HepG2 (cell line): Measurements from ENCODE around the gene SNAPC4. TPM values are rescaled to one million over a fixed set of nuclear protein-coding genes. Genes with fewer than 3 reads are reported as not detected.

Experiments
- ARNT2 ChIP-seq: sonication (generic); formaldehyde crosslinking; IDR thresholded peaks from 2 replicates; pipeline ENCODE4 v1.8.0; 2022; ENCODE audit warnings: mild to moderate bottlenecking, low read depth, missing genetic modification reagents, moderate library complexity
- ATAD3A ChIP-seq: sonication (generic); formaldehyde crosslinking; IDR thresholded peaks from 2 replicates; pipeline ENCODE4 v1.4.0; 2020; ENCODE audit warnings: missing genetic modification reagents
- ELF4 ChIP-seq: sonication (generic); formaldehyde crosslinking; IDR thresholded peaks from 2 replicates; pipeline ENCODE4 v1.5.0; 2020; ENCODE audit warnings: missing genetic modification reagents, mild to moderate bottlenecking, moderate library complexity, borderline replicate concordance
- HNRNPH1 ChIP-seq: fragments of 200-400 bp; formaldehyde crosslinking; optimal IDR thresholded peaks from 2 replicates; pipeline ENCODE3; 2017; ENCODE audit warnings: mild to moderate bottlenecking, low read depth, low read length
- HNRNPLL ChIP-seq: fragments of 200-400 bp; formaldehyde crosslinking; IDR thresholded peaks from 2 replicates; pipeline ENCODE4 v1.6.1; 2017; ENCODE audit warnings: mild to moderate bottlenecking, low read depth, low read length; ENCODE audit not compliant: poor library complexity, severe bottlenecking
- KDM6A ChIP-seq: IDR thresholded peaks from 2 replicates; pipeline ENCODE4 v1.6.1; 2016; ENCODE audit warnings: low read depth
- LRRFIP1 ChIP-seq: sonication (generic); formaldehyde crosslinking; conservative IDR thresholded peaks from 2 replicates; pipeline ENCODE4 v1.4.0; 2020; ENCODE audit warnings: missing genetic modification reagents
- MAZ ChIP-seq, 2 experiments: sonication (generic) in 1 of 2; formaldehyde crosslinking in 1 of 2; IDR thresholded peaks; 2 replicates each; pipeline versions ENCODE4 v1.5.0 to v1.6.1; 2012 to 2020; ENCODE audit warnings: low read depth in 2 of 2, mild to moderate bottlenecking in 2 of 2, borderline replicate concordance in 1 of 2, improper control_type of control experiment in 1 of 2, low read length in 1 of 2, missing genetic modification reagents in 1 of 2, moderate library complexity in 1 of 2
- MTA1 ChIP-seq: sonication (generic); formaldehyde crosslinking; IDR thresholded peaks from 2 replicates; pipeline ENCODE4 v1.4.0; 2020; ENCODE audit warnings: missing genetic modification reagents, mild to moderate bottlenecking, borderline replicate concordance
- MYNN ChIP-seq: sonication (generic); formaldehyde crosslinking; IDR thresholded peaks from 2 replicates; pipeline ENCODE4 v1.4.0; 2020; ENCODE audit warnings: mild to moderate bottlenecking, low read depth, missing genetic modification reagents
- NFKB2 ChIP-seq: sonication (generic); formaldehyde crosslinking; IDR thresholded peaks from 2 replicates; pipeline ENCODE4 v1.4.0; 2020; ENCODE audit warnings: missing genetic modification reagents, borderline replicate concordance
- PHF5A ChIP-seq: IDR thresholded peaks from one replicate; pipeline ENCODE4 v1.6.1; 2018; ENCODE audit warnings: low read depth, missing genetic modification reagents; ENCODE audit not compliant: unreplicated experiment
- RFXAP ChIP-seq: sonication (generic); formaldehyde crosslinking; IDR thresholded peaks from 2 replicates; pipeline ENCODE4 v1.4.0; 2020; ENCODE audit warnings: missing genetic modification reagents, borderline replicate concordance
- SOX6 ChIP-seq, 2 experiments: fragments of 450-650 bp in 1 of 2; sonication (generic) in 1 of 2; formaldehyde crosslinking in 1 of 2; IDR thresholded peaks; 2 replicates each; pipeline versions ENCODE4 v1.4.0 to v1.6.1; 2017 to 2020; ENCODE audit warnings: antibody characterized with exemption in 1 of 2, mild to moderate bottlenecking in 1 of 2, missing genetic modification reagents in 1 of 2
- TSC22D2 ChIP-seq: sonication (generic); formaldehyde crosslinking; IDR thresholded peaks from 2 replicates; pipeline ENCODE4 v1.5.1; 2020; ENCODE audit warnings: missing genetic modification reagents, mild to moderate bottlenecking, borderline replicate concordance
- ZNF20 ChIP-seq: sonication (generic); formaldehyde crosslinking; IDR thresholded peaks from 2 replicates; pipeline ENCODE4 v1.4.0; 2020; ENCODE audit warnings: mild to moderate bottlenecking, moderate library complexity, missing genetic modification reagents
- ZNF460 ChIP-seq: sonication (generic); formaldehyde crosslinking; IDR thresholded peaks from 2 replicates; pipeline ENCODE4 v1.5.1; 2020; ENCODE audit warnings: missing genetic modification reagents, mild to moderate bottlenecking, borderline replicate concordance
- ZNF607 ChIP-seq: sonication (generic); formaldehyde crosslinking; IDR thresholded peaks from 2 replicates; pipeline ENCODE4 v1.5.1; 2020; ENCODE audit warnings: missing genetic modification reagents, mild to moderate bottlenecking, borderline replicate concordance
- polyA plus RNA-seq, 8 experiments: library from polyadenylated mRNA; depleted of rRNA in 3 of 8; stranded (reverse) in 7 of 8; unstranded in 1 of 8; fragments of >200 nt; fragmentation: Illumina TruSeq in 4 of 8; extraction: Trizol in 4 of 8; gene quantifications; 2 replicates each; pipeline versions ENCODE4 v1.2.1 to v1.2.3, GENCODE V29; 2011 to 2016; ENCODE audit warnings: low read depth in 4 of 8, missing spikeins in 1 of 8, mixed read lengths in 1 of 8; ENCODE audit not compliant: insufficient read depth in 1 of 8
- total RNA-seq, 5 experiments: library from RNA; depleted of rRNA; stranded (reverse); fragments of >200 nt; fragmentation: Illumina TruSeq; extraction: Trizol; gene quantifications; 2 replicates each; pipeline ENCODE4 v1.2.3, GENCODE V29; 2016; ENCODE audit warnings: low read depth in 1 of 5
- TF ChIP-seq, protein P1 (sequence below): IDR thresholded peaks from 2 replicates; pipeline ENCODE4 v1.6.1; 2018; ENCODE audit warnings: missing genetic modification reagents, mild to moderate bottlenecking, missing compliant biosample characterization

The SNAPC4 gene
- total and polyA plus RNA-seq, 2 of the 13 experiments (the other 11 are each of a cell fraction or from before 2014, with no cell fraction given), result 2.0 to 6.0 TPM

GRCh38 chr9:136373300-136374182, 26.4 kb downstream of the SNAPC4 start, which contains the start of gene CARD9 (continued):
- TF ChIP-seq ELF4, result 0 out of 2 replicates have a peak, but pooled peaks have one; percentile 16
- 0 out of 2 replicates have a peak, but pooled peaks have one; percentile 16 for TF ChIP-seq ARNT2 (CRISPR knock-in tag)
- no peak for TF ChIP-seq MAZ (IDR thresholded peaks at IDR 0.05; ENCODE audit: borderline replicate concordance, low read depth, low read length)
- TF ChIP-seq MAZ (CRISPR knock-in tag; IDR thresholded peaks at IDR 0.05; ENCODE audit: low read depth), result peak; percentile 52; the same call in 1 of the 2 replicates
- TF ChIP-seq, protein P1, sequence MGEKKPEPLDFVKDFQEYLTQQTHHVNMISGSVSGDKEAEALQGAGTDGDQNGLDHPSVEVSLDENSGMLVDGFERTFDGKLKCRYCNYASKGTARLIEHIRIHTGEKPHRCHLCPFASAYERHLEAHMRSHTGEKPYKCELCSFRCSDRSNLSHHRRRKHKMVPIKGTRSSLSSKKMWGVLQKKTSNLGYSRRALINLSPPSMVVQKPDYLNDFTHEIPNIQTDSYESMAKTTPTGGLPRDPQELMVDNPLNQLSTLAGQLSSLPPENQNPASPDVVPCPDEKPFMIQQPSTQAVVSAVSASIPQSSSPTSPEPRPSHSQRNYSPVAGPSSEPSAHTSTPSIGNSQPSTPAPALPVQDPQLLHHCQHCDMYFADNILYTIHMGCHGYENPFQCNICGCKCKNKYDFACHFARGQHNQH (CRISPR knock-in tag), result no peak
- no peak for TF ChIP-seq ZNF607 (CRISPR knock-in tag)
- TF ChIP-seq PHF5A, result no peak
- peak; percentile 10 for TF ChIP-seq HNRNPLL
- TF ChIP-seq LRRFIP1 (CRISPR knock-in tag), result no peak
- peak; percentile 11; the same call in 1 of the 2 replicates for TF ChIP-seq MTA1 (CRISPR knock-in tag)
- TF ChIP-seq HNRNPH1, result no peak
- TF ChIP-seq ZNF460, result no peak
- no peak for TF ChIP-seq MYNN (CRISPR knock-in tag)
- no peak for TF ChIP-seq KDM6A
- TF ChIP-seq SOX6 (IDR thresholded peaks at IDR 0.05), result no peak
- TF ChIP-seq SOX6 (CRISPR knock-in tag; IDR thresholded peaks at IDR 0.05), result peak; percentile 23; the same call in 1 of the 2 replicates
- no peak for TF ChIP-seq ATAD3A (CRISPR knock-in tag)
- no peak for TF ChIP-seq TSC22D2
- peak; percentile 51; the same call in 1 of the 2 replicates for TF ChIP-seq RFXAP (CRISPR knock-in tag)
- no peak for TF ChIP-seq ZNF20
- TF ChIP-seq NFKB2 (CRISPR knock-in tag), result 0 out of 2 replicates have a peak, but pooled peaks have one; percentile 53
